ENCODE results near the gene DNMT3B. TPM values are rescaled to one million over a fixed set of nuclear protein-coding genes. Genes with fewer than 3 reads are reported as not detected.

The DNMT3B gene
- total and polyA plus RNA-seq, 2 donors (not counting 1 experiment from before 2014, with no cell fraction given) = 0.15 to 0.47 TPM

- Mint-ChIP-seq H3K4me1 (peaks cover 12% of the 10 kb centered on the region), H3K27ac (no peak overlapping the region), H3K9me3 (ENCODE audit: insufficient read depth) (no peaks in the 10 kb centered on the region), H3K27me3 (no peaks in the 10 kb centered on the region), H3K4me3 (no peak overlapping the region)
- no peaks in the 10 kb centered on the region for H3K9me3 ChIP-seq (ENCODE audit: control extremely low read depth in 1 of 3, control insufficient read depth in 2 of 3, insufficient read depth in 1 of 3, low read length in 2 of 3)
- WGBS (ENCODE audit: insufficient coverage) = 95% methylated on average over 19 of the region's 23 CpGs
- no peak overlapping the region for H2AFZ ChIP-seq (ENCODE audit: insufficient read depth, low read depth, low read length, poor library complexity, severe bottlenecking)
- no peaks in the 10 kb centered on the region for H4K20me1 ChIP-seq (ENCODE audit: control insufficient read depth, insufficient read depth, low read length, poor library complexity, severe bottlenecking)
- ChIA-PET POLR2A (no interaction called here), CTCF (interaction anchor here (1.2 kb wide), 1 partner anchor 20 kb away, joined by 3 read pairs; no protein-coding TSS in a partner anchor)
- H3K9ac ChIP-seq (ENCODE audit: low read length) = no peak overlapping the region
- H3K4me1 ChIP-seq (ENCODE audit: control insufficient read depth in 2 of 2, insufficient read depth in 2 of 2, low read length in 2 of 2) = peaks cover 9 to 12% of the 10 kb centered on the region in 2 donors
- no peaks in the 10 kb centered on the region for H3K79me2 ChIP-seq (ENCODE audit: control insufficient read depth, insufficient read depth, low read length)
- no peak overlapping the region for H3K4me2 ChIP-seq (replicated peaks; ENCODE audit: low read depth, low read length, poor library complexity, severe bottlenecking)
- no peak overlapping the region for H3K27ac ChIP-seq (ENCODE audit: low read length in 2 of 2)
- DNase-seq (no peak), ATAC-seq (ENCODE audit: low read depth) (no peak)
- no peaks in the 10 kb centered on the region for H3K27me3 ChIP-seq (replicated peaks in 1 of 4; ENCODE audit: control extremely low read depth in 1 of 4, control insufficient read depth in 3 of 4, insufficient read depth in 4 of 4, low read length in 3 of 4)
- H3K4me3 ChIP-seq (ENCODE audit: control extremely low read depth in 1 of 5, extremely low read depth in 1 of 5, insufficient read depth in 1 of 5, low read depth in 2 of 5, low read length in 4 of 5) = no peak overlapping the region
- TF ChIP-seq CTCF (IDR thresholded peaks at IDR 0.05) = no peak
- no peak for TF ChIP-seq EZH2 (IDR thresholded peaks at IDR 0.05; ENCODE audit: borderline replicate concordance, insufficient read depth, low read depth, low read length, poor library complexity, severe bottlenecking)
- H3K36me3 ChIP-seq (replicated peaks in 1 of 2; ENCODE audit: control extremely low read depth in 1 of 2, control insufficient read depth in 1 of 2, extremely low read depth in 1 of 2, insufficient read depth in 2 of 2, low read length in 1 of 2) = no peaks in the 10 kb centered on the region
- intact Hi-C loops (cut with micrococcal nuclease) = loop anchor here (10.0 kb wide), 1 partner anchor 416 kb away; the partner anchor contains the start of gene BPIFA3
Observed at GRCh38 chr20:32798046-32798981, 36.1 kb downstream of the DNMT3B start.

GRCh38 chr20:32803092-32803491 is 40.9 kb downstream of the DNMT3B start:
- H3K4me3 Mint-ChIP-seq = no peak overlapping the region
- Histone ChIP-seq H3K4me2 (replicated peaks; ENCODE audit: low read depth, low read length, poor library complexity, severe bottlenecking) (no peak overlapping the region), H3K36me3 (replicated peaks in 1 of 2; ENCODE audit: control extremely low read depth in 1 of 2, control insufficient read depth in 1 of 2, extremely low read depth in 1 of 2, insufficient read depth in 2 of 2, low read length in 1 of 2) (no peaks in the 10 kb centered on the region), H3K27me3 (replicated peaks in 1 of 4; ENCODE audit: control extremely low read depth in 1 of 4, control insufficient read depth in 3 of 4, insufficient read depth in 4 of 4, low read length in 3 of 4) (no peaks in the 10 kb centered on the region), H3K27ac (ENCODE audit: low read length in 2 of 2) (no peak overlapping the region), H4K20me1 (ENCODE audit: control insufficient read depth, insufficient read depth, low read length, poor library complexity, severe bottlenecking) (no peaks in the 10 kb centered on the region), H3K9ac (ENCODE audit: low read length) (no peak overlapping the region), H3K4me3 (ENCODE audit: control extremely low read depth in 1 of 5, extremely low read depth in 1 of 5, insufficient read depth in 1 of 5, low read depth in 2 of 5, low read length in 4 of 5) (no peak overlapping the region), H2AFZ (ENCODE audit: insufficient read depth, low read depth, low read length, poor library complexity, severe bottlenecking) (no peak overlapping the region), H3K79me2 (ENCODE audit: control insufficient read depth, insufficient read depth, low read length) (no peaks in the 10 kb centered on the region), H3K4me1 (ENCODE audit: control insufficient read depth in 2 of 2, insufficient read depth in 2 of 2, low read length in 2 of 2) (no peaks in the 10 kb centered on the region), H3K9me3 (ENCODE audit: control extremely low read depth in 1 of 3, control insufficient read depth in 2 of 3, insufficient read depth in 1 of 3, low read length in 2 of 3) (no peaks in the 10 kb centered on the region)
- DNase-seq (no peak), ATAC-seq (ENCODE audit: low read depth) (no peak)
- CTCF ChIA-PET = interaction anchor here (1.3 kb wide), 1 partner anchor 13 kb away, joined by 3 read pairs; no protein-coding TSS in a partner anchor
- no peaks in the 10 kb centered on the region for H3K9me3 Mint-ChIP-seq (ENCODE audit: insufficient read depth)
- intact Hi-C loops (cut with micrococcal nuclease) = no loop called here
- no peaks in the 10 kb centered on the region for H3K4me1 Mint-ChIP-seq
- 100% methylated on average over 1 of the region's 2 CpGs for WGBS (ENCODE audit: insufficient coverage)
- H3K27ac Mint-ChIP-seq = no peak overlapping the region
- no peak for TF ChIP-seq EZH2 (IDR thresholded peaks at IDR 0.05; ENCODE audit: borderline replicate concordance, insufficient read depth, low read depth, low read length, poor library complexity, severe bottlenecking)
- POLR2A ChIA-PET = no interaction called here
- no peaks in the 10 kb centered on the region for H3K27me3 Mint-ChIP-seq
